Stimulated activated naive CD8-positive, alpha-beta T cell treated with anti-CD3 and anti-CD28 coated beads, Interleukin-15, Interleukin-2, amounts not matched to agents 100 ng/mL and 50 ng/mL, for 24 hours (primary cell): ENCODE data around the gene IGFALS.

Experiments used
- H3K27ac Mint-ChIP-seq: one replicate; pipeline ENCODE4 v1.8.0; 2021; ENCODE audit warnings: mild to moderate bottlenecking, mixed read lengths
- H3K27me3 Mint-ChIP-seq: one replicate; pipeline ENCODE4 v1.8.0; 2021; ENCODE audit warnings: mixed read lengths
- H3K36me3 Mint-ChIP-seq: one replicate; pipeline ENCODE4 v1.8.0; 2021; ENCODE audit warnings: low read depth, mixed read lengths
- H3K4me1 Mint-ChIP-seq: one replicate; pipeline ENCODE4 v1.8.0; 2021; ENCODE audit warnings: low read depth, mixed read lengths
- H3K4me3 Mint-ChIP-seq: one replicate; pipeline ENCODE4 v1.8.0; 2021; ENCODE audit warnings: mild to moderate bottlenecking, mixed read lengths
- H3K9me3 Mint-ChIP-seq: one replicate; pipeline ENCODE4 v1.8.0; 2021; ENCODE audit warnings: mixed read lengths

IGFALS gene

DNA sequence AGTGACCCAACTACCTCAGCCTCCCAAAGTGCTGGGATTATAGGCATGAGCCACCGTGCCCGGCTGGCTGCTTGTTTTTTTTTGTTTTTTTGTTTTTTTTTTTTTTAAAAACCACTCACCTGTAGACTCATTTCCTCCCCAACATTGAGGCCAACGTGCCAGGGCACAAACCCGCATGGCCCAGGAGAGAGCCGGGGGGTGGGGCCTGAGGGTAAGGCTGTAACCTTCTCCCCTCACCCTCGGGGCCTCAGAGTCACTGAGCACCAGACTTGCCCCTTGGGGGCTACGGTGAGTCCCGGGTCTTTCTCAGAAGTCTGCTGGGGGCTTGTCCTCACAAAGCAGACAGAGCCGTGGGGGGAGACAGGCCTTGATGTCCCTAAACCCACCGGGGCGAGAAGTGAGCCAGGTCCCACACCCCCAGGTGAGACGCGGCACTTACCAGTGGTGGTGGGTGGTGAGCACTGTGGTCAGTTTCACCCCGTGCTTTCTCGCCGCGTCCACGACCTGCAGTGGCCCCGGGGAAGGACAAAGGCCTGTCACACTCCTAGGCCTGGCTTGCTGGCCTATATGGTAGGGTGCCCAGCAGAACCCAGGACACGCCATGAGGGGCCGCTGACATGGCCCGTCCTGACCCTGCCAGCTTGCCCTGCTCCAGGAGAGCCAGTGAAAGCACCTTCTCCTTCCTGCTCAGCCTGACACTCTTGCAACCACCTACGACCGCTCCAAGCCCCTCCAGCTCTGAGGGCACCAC, 28.5 kb upstream of the IGFALS start:
- Mint-ChIP-seq H3K27ac (no peak overlapping the region), H3K36me3 (no peaks in the 10 kb centered on the region), H3K9me3 (no peaks in the 10 kb centered on the region), H3K4me1 (peaks cover 21% of the 10 kb centered on the region), H3K27me3 (no peaks in the 10 kb centered on the region), H3K4me3 (no peak overlapping the region)

- Mint-ChIP-seq H3K27ac (no peak overlapping the region), H3K27me3 (no peaks in the 10 kb centered on the region), H3K36me3 (no peaks in the 10 kb centered on the region), H3K4me3 (no peak overlapping the region), H3K4me1 (peaks cover 21% of the 10 kb centered on the region), H3K9me3 (no peaks in the 10 kb centered on the region)
These were observed 27.4 kb upstream of the IGFALS start for GRCh38 chr16:1820946-1821290.

DNA sequence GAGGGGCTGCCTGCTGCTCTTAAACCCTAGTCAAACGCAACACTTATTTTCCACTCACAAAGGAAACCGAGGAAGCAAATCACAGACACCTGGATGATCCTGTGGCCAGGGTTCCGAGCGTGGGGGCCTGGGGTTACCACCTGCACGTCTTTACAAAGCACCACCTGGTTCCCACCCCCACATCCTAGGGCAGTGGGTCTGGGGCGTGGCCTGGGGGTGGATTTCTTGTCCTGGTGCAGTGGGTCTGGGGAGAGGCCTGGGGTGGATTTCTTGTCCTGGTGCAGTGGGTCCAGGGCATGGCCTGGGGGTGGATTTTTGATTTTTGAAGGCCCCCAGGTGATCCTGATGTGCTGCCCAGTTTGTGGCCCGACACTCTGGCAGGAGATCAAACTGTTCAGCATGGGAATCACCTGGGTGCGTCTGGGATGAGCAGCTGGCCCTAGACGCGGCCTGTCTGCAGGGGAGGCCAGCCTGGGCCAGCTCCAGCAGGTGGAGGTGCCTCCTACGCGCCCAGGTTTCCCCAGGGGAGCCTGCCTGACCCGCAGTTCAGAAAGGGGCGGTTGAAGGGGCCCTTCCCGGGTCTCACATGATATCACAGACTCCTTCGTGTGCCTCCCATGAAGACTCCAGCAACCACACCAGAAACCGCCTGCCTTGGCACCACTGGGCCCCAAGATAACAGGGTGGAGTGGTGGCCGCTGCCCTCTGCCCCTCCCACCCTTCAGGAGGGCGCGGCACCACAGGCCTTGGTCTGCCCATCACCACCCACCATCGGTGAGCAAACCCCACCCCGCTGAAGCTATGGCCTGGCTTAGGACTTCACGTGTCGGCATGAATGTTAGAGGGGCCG, 26.8 kb upstream of the IGFALS start:
- Mint-ChIP-seq H3K9me3 (no peaks in the 10 kb centered on the region), H3K36me3 (peaks cover under 1% of the 10 kb centered on the region), H3K27ac (no peak overlapping the region), H3K4me3 (no peak overlapping the region), H3K4me1 (peaks cover 15% of the 10 kb centered on the region), H3K27me3 (no peaks in the 10 kb centered on the region)

DNA sequence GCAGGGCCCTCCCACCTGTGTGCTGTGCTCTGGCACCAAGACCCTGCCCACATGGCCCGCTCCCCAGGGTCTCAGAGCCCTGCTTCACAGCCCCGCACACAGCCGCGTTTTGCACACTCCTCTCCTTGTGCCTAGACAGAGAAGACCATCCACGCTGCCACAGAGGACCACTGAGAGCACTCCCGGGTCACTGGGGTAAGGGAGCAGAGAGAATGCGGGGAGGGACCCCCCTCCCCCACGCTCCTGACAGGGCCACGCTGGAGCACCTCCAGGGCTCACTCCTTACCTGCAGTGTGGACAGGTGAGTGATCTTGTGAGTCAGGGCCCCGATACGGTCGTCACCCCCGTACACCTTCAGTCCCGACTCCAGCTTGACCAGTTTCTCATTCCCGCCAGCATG, 26.1 kb upstream of the IGFALS start:
- no peaks in the 10 kb centered on the region for H3K9me3 Mint-ChIP-seq
- H3K27ac Mint-ChIP-seq: no peak overlapping the region
- peaks cover 10% of the 10 kb centered on the region for H3K4me1 Mint-ChIP-seq
- no peak overlapping the region for H3K4me3 Mint-ChIP-seq
- peaks cover 6% of the 10 kb centered on the region for H3K36me3 Mint-ChIP-seq
- no peaks in the 10 kb centered on the region for H3K27me3 Mint-ChIP-seq

GRCh38 chr16:1818873-1819525, 25.5 kb upstream of the IGFALS start:
- H3K27ac Mint-ChIP-seq: no peak overlapping the region
- peaks cover 6% of the 10 kb centered on the region for H3K36me3 Mint-ChIP-seq
- H3K9me3 Mint-ChIP-seq: no peaks in the 10 kb centered on the region
- H3K4me1 Mint-ChIP-seq: peaks cover 4% of the 10 kb centered on the region
- no peak overlapping the region for H3K4me3 Mint-ChIP-seq
- no peaks in the 10 kb centered on the region for H3K27me3 Mint-ChIP-seq

DNA sequence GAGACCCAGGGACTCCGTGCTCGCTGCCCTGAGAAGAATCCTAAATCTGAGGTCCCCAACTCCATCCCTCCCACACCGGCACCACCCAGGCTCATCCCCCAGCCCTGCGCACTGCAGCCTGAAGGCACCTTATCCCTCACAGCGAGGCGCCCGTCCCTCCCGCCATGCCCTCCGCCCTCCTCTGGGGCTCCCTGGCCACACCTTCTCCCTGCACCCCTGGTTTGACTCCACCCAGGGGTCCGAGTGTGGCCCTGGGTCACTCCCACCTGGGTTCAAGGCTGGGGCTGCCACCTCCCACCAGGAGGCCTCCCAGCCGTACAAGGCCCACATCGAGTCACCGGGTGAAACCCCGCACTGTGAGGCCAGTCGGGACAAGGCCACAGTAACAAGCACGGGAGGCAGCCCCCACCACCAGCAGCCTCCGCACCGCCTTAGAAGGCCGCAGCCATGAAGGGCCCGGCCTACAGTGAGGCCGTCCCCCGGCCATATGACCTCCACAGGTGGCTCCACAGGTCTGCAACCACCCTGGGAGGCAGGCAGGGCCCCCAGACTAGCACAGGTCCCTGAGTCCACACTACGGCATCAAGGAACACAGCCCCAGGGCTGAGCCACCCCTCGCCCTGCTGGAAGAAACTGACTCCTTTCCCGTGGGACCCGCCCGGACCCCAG, 24.8 kb upstream of the IGFALS start:
- Mint-ChIP-seq H3K4me1 (peaks cover 2% of the 10 kb centered on the region), H3K9me3 (no peaks in the 10 kb centered on the region), H3K27me3 (no peaks in the 10 kb centered on the region), H3K36me3 (peaks cover 12% of the 10 kb centered on the region), H3K4me3 (no peak overlapping the region), H3K27ac (no peak overlapping the region)

GRCh38 chr16:1817716-1818115, 24.2 kb upstream of the IGFALS start:
- H3K4me1 Mint-ChIP-seq: peaks cover 8% of the 10 kb centered on the region
- no peaks in the 10 kb centered on the region for H3K9me3 Mint-ChIP-seq
- H3K27me3 Mint-ChIP-seq: no peaks in the 10 kb centered on the region
- H3K4me3 Mint-ChIP-seq: no peak overlapping the region
- peaks cover 14% of the 10 kb centered on the region for H3K36me3 Mint-ChIP-seq
- H3K27ac Mint-ChIP-seq: no peak overlapping the region

- Mint-ChIP-seq H3K27ac (peak overlapping the region; percentile 49), H3K9me3 (no peaks in the 10 kb centered on the region), H3K4me1 (peaks cover 12% of the 10 kb centered on the region), H3K4me3 (no peak overlapping the region), H3K27me3 (no peaks in the 10 kb centered on the region), H3K36me3 (peaks cover 14% of the 10 kb centered on the region)
These were observed 23.7 kb upstream of the IGFALS start for GRCh38 chr16:1817276-1817589.

DNA sequence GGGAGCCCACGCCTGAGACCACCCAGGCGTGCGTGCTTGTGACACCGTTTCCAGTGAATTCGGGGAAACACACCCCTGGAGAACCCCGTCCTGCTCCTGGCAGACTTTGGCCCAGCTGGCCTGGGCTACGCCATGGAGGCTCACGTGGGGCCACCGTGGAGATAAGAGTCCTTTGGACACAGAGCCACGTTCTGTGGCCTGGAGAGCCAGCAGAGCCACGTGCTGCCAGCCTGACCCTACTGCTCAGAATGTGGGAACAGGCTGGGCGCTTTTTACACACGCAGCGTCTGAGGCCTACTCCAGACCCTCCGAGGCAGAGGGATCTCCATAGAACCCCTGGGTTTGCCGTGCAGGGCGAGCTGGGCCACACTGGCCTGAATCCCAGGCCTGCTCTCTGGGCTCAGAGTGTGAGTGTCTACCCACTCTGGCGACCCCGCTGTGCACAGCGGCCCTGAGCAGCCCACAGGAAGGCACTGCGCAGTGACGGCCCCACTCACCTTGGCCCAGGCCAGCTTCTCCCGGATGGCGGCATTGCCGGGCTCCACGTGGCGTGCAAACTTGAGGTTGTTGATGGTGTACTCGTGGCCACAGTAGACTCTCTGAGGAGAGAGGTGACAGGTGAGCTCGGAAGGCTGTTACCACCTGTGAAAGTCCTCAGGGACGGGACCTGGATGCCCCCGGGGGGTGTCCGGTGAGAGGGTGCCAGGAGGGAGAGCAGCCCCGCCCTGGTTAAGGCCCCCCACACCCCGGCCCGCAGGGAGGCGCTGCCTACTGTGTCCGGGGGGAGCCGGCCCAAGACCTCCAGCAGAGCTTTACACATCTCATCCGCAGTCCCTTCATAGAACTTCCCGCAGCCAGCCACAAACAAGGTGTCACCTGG, 23.1 kb upstream of the IGFALS start:
- Mint-ChIP-seq H3K4me1 (peaks cover 12% of the 10 kb centered on the region), H3K36me3 (peaks cover 14% of the 10 kb centered on the region), H3K4me3 (no peak overlapping the region), H3K27me3 (no peaks in the 10 kb centered on the region), H3K27ac (no peak overlapping the region), H3K9me3 (no peaks in the 10 kb centered on the region)

DNA sequence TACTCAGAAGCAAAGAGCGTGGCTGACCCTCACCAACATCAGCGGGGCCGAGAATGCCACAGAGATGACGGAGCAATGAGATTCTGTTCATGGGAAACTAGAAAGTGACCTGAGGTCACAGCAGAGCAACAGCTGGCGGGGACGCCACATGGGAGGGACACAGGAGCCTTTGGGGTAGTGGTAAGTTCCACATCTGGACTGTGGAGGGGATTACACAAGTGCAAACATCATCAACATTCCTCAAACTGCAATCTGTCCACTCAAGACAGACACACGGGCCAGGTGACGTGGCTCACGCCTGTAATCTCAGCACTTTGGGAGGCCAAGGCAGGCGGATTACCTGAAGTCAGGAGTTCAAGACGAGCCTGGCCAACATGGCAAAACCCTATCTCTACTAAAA, 22.0 kb upstream of the IGFALS start:
- H3K4me1 Mint-ChIP-seq: peaks cover 12% of the 10 kb centered on the region
- H3K27ac Mint-ChIP-seq: peak overlapping the region; percentile 26
- H3K4me3 Mint-ChIP-seq: no peak overlapping the region
- peaks cover 14% of the 10 kb centered on the region for H3K36me3 Mint-ChIP-seq
- H3K27me3 Mint-ChIP-seq: no peaks in the 10 kb centered on the region
- H3K9me3 Mint-ChIP-seq: no peaks in the 10 kb centered on the region

DNA sequence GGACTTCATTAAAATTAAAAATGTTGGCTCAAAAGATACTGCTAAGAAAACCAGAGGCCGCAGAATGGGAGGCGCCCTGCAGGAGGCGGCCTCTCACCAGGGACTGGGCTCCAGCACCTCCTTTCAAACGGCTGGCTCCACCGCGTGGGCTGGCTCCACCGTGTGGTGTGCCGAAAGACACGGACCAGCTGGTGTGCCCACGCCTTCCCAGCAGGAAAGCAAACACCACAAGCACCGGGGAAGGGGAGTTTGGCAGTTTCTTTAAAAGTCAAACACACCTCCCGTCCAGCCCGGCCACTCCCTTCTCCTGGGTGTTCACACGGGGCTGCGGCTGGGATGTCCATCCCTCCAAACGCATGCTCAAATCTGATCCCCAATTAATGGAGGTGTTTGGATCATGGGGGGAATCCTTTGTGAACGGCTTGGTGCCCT, 19.2 kb upstream of the IGFALS start:
- Mint-ChIP-seq H3K27me3 (no peaks in the 10 kb centered on the region), H3K36me3 (peaks cover 16% of the 10 kb centered on the region), H3K27ac (peak overlapping the region; percentile 34), H3K4me1 (peaks cover 12% of the 10 kb centered on the region), H3K9me3 (no peaks in the 10 kb centered on the region), H3K4me3 (no peak overlapping the region)

- Mint-ChIP-seq H3K36me3 (peaks cover 24% of the 10 kb centered on the region), H3K9me3 (no peaks in the 10 kb centered on the region), H3K27ac (no peak overlapping the region), H3K4me3 (no peak overlapping the region), H3K4me1 (peaks cover 12% of the 10 kb centered on the region), H3K27me3 (no peaks in the 10 kb centered on the region)
These were observed 17.0 kb upstream of the IGFALS start for GRCh38 chr16:1810536-1810935.

- no peaks in the 10 kb centered on the region for H3K27me3 Mint-ChIP-seq
- no peaks in the 10 kb centered on the region for H3K9me3 Mint-ChIP-seq
- no peak overlapping the region for H3K4me3 Mint-ChIP-seq
- peaks cover 12% of the 10 kb centered on the region for H3K4me1 Mint-ChIP-seq
- no peak overlapping the region for H3K27ac Mint-ChIP-seq
- H3K36me3 Mint-ChIP-seq: peaks cover 21% of the 10 kb centered on the region
These were observed 16.6 kb upstream of the IGFALS start for GRCh38 chr16:1810106-1810505.

DNA sequence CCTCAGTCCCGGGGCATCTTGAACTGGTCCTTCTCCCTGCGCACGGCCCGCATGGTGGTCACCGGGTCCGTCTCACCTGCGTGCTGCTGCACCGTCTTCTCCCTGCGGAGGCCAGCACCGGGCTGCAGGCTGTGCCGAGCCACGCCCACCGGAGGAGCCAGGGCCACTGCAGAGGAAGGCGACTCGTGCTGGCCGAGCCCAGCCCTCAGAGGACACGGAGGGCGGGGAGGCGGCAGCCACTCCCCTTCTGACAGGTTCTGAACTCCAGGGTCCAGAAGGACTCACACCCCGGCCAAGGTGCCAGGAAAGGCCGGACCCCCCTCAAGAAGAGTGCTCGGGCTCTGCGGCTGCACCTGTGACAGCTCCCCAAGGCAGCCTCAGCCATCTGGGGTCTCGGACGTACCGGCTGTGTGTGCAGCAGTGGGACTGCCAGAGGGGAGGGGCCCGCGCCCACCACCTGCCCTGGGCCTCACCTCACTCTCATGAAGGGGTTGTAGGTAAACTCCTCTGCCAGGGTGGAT, 15.8 kb upstream of the IGFALS start:
- H3K36me3 Mint-ChIP-seq: peaks cover 18% of the 10 kb centered on the region

More for the DNA sequence above, 15.8 kb upstream of the IGFALS start:
- no peaks in the 10 kb centered on the region for H3K9me3 Mint-ChIP-seq
- H3K27me3 Mint-ChIP-seq: no peaks in the 10 kb centered on the region
- no peak overlapping the region for H3K4me3 Mint-ChIP-seq
- no peak overlapping the region for H3K27ac Mint-ChIP-seq
- H3K4me1 Mint-ChIP-seq: peaks cover 12% of the 10 kb centered on the region
